ENCODE data around the gene TET3.

Gene TET3

GRCh38 chr2:73987948-73988700 lies 3.4 kb downstream of the TET3 start:
- DNase-seq, result no peak

GRCh38 chr2:73989972-73990371 lies 5.3 kb downstream of the TET3 start:
- DNase-seq, result no peak

- DNase-seq, result no peak
Observed at GRCh38 chr2:73990531-73990930, 5.8 kb downstream of the TET3 start.

GRCh38 chr2:73992036-73992435 lies 7.3 kb downstream of the TET3 start:
- DNase-seq, result no peak

- no peak for DNase-seq
Observed at GRCh38 chr2:73993376-73993775, 8.7 kb downstream of the TET3 start.

- DNase-seq, result no peak
Observed at GRCh38 chr2:73993778-73994177, 9.1 kb downstream of the TET3 start.

GRCh38 chr2:73994178-73994831 lies 9.6 kb downstream of the TET3 start:
- DNase-seq, result no peak

- no peak for DNase-seq
Observed at GRCh38 chr2:73995810-73996209, 11.1 kb downstream of the TET3 start.

GRCh38 chr2:73997813-73998212 lies 13.1 kb downstream of the TET3 start:
- no peak for DNase-seq

GRCh38 chr2:73998451-73998850 lies 13.7 kb downstream of the TET3 start:
- DNase-seq, result no peak

- DNase-seq, result no peak
Observed at GRCh38 chr2:73998933-73999332, 14.2 kb downstream of the TET3 start.

GRCh38 chr2:73999881-74000597 lies 15.3 kb downstream of the TET3 start:
- DNase-seq, result no peak

GRCh38 chr2:74000666-74001065 lies 16.0 kb downstream of the TET3 start:
- DNase-seq, result no peak

GRCh38 chr2:74001121-74001520 lies 16.4 kb downstream of the TET3 start:
- no peak for DNase-seq

- DNase-seq, result no peak
Observed at GRCh38 chr2:74001781-74002504, 17.2 kb downstream of the TET3 start.

GRCh38 chr2:74002505-74003421 lies 18.1 kb downstream of the TET3 start:
- DNase-seq, result peak; percentile 88

- peak; percentile 44 for DNase-seq
Observed at GRCh38 chr2:74003494-74004211, 18.9 kb downstream of the TET3 start.

GRCh38 chr2:74004212-74005182 lies 19.8 kb downstream of the TET3 start:
- peak; percentile 41 for DNase-seq

- peak; percentile 20 for DNase-seq
Observed at GRCh38 chr2:74005786-74006185, 21.1 kb downstream of the TET3 start.

GRCh38 chr2:74006459-74006858 lies 21.7 kb downstream of the TET3 start:
- peak; percentile 38 for DNase-seq

All from activated CD8-positive, alpha-beta memory T cell treated with anti-CD3 and anti-CD28 coated beads, Interleukin-2, amount 50 U/mL, for 48 hours (primary cell).